CD4-positive, alpha-beta T cell treated with Interleukin-17A for 4 hours (primary cell): ENCODE results near the gene TCERG1L.

ENCODE experiments used
- DNase-seq: peaks from one replicate; pipeline ENCODE4 v3.0.0-alpha.2; 2020; ENCODE audit warnings: mixed read lengths

TCERG1L gene

DNA sequence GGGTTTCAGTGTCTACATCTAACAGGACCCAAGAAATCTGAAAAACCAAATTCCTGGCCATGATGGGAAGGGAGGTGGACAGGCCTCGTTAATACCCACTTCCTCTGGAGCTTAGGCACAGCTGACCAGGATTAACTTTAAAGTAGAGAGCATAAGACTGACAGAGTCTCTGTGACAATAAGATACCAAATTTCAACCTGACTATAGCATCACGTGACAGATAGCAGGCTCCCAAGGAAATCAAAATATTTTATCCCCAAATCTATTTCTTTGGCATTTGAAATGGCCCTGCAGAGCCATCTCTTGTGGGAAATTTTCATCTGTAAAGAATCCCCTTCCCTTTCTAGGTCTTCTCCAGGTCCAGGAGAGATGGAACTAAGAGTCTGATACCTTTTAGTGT lies 258.3 kb downstream of the TCERG1L start:
- DNase-seq: no peak

GRCh38 chr10:131050162-131050766 lies 261.3 kb downstream of the TCERG1L start:
- DNase-seq: no peak

DNA sequence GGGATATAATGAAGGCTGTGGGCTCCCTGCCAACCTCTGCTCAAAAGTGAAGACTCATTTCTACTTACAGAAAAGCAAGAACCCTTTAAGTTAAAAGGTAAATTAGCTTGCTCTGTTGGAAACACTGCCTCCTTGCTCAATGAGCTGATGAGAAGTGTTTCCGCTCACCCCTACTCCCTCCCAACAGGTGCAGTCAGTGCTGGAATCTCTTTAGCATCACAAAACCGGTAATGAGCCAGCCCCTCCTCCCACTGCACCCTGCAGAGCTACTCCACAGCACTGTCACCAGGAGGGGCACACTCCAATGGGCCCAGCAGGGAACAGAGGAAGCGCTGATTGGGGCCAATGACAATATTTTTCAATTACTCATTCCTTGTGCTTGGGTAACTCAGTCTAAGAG lies 262.5 kb downstream of the TCERG1L start:
- no peak for DNase-seq

- no peak for DNase-seq
Observed at GRCh38 chr10:131048606-131049005, 262.9 kb downstream of the TCERG1L start.

DNA sequence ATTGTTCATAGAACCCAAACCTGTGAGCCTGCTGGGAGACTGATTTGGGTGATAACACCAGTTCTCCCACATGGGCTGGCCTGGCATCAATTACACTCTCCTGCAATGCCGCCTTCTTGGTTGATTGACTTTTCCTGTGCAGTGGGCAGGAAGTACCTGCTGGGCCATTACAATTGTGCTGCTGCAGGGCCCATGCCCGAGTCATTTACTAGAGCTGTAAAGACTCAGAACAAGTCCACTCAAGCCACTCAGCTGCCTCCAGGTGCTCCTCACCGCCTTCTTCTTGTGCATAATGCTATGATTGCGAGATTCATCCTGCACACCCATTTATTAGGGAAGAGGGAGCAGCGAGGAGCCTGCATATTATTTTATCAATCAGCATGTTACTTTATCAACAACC lies 264.0 kb downstream of the TCERG1L start:
- no peak for DNase-seq

DNA sequence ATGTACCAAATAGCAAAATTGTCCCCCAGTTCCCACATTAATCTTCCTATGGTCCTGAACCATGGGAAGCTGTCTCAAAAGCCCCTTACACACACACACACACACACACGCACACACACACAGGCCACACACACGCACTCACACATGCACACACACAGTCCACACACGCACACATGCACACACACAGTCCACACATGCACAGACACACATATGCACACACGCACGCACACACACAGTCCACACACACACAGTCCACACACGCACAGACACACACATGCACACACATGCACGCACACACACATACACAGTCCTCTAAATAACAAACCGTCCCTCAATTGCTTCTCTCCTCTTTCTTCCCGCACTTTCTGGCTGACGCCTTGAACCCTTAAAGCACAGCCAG lies 265.3 kb downstream of the TCERG1L start:
- no peak for DNase-seq

GRCh38 chr10:131044379-131045111 lies 267.0 kb downstream of the TCERG1L start:
- DNase-seq: no peak

DNA sequence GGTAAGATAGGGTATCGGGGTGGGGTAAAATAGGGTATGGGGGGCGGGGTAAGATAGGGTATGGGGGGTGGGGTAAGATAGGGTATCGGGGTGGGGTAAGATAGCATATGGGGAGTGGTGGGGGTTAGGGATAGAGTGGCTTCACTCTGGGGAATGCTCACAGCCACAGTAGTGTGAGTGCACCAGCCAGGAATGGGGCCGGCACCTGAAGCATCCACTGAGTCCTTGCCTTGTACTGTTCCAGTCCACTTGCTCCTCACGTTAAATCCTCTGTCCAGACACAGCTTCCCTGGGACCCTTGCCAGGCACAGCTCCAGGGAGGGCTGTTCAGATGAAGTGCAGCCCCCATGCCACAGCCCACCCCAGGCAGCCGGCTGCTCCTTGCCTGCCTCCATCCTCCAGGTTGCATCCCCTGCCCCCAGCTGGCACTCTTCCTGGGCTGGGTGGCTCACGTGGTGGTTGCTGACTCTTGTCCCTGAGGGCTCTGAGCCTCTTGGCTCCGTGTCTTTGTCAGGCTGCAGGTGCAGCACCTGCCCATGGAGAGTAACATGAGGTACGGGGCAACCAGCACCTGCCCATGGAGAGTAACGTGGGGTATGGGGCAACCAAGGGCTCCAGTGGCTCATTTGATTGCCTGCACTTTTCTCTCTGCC lies 268.4 kb downstream of the TCERG1L start:
- no peak for DNase-seq
